Islet of Langerhans (tissue), 1 donor: ENCODE measurements around the gene ATP1B3.
"Not testable (repeated sequence)": the region's sequence is repeated elsewhere in the genome, so short reads cannot be mapped to it uniquely, and the experiment has no call there.

ENCODE experiments used
- FAIRE-seq: peaks from one replicate; lab custom pipeline; 2011; peaks lifted over from hg19 to GRCh38; lab: Jason Lieb, UNC

Gene ATP1B3

GRCh38 chr3:141949399-141949798 is 73.0 kb downstream of the ATP1B3 start:
- FAIRE-seq, result no peak

GRCh38 chr3:141949972-141950371 is 73.5 kb downstream of the ATP1B3 start:
- no peak for FAIRE-seq

GRCh38 chr3:141950572-141951493 is 74.4 kb downstream of the ATP1B3 start:
- FAIRE-seq, result no peak

GRCh38 chr3:141952611-141953010 is 76.2 kb downstream of the ATP1B3 start:
- no peak for FAIRE-seq

GRCh38 chr3:141955175-141955574 is 78.7 kb downstream of the ATP1B3 start:
- no peak for FAIRE-seq

- no peak for FAIRE-seq
These were observed 83.4 kb downstream of the ATP1B3 start for GRCh38 chr3:141959589-141960554.

- FAIRE-seq, result no peak
These were observed 84.3 kb downstream of the ATP1B3 start for GRCh38 chr3:141960731-141961130.

GRCh38 chr3:141963301-141963700 is 86.9 kb downstream of the ATP1B3 start:
- no peak for FAIRE-seq

- FAIRE-seq, result no peak
These were observed 89.0 kb downstream of the ATP1B3 start for GRCh38 chr3:141965471-141965870.

- no peak for FAIRE-seq
These were observed 93.3 kb downstream of the ATP1B3 start for GRCh38 chr3:141969711-141970110.

GRCh38 chr3:141971571-141971970 is 95.1 kb downstream of the ATP1B3 start:
- no peak for FAIRE-seq

GRCh38 chr3:141972399-141972798 is 96.0 kb downstream of the ATP1B3 start:
- FAIRE-seq, result no peak

GRCh38 chr3:141974777-141975176 is 98.3 kb downstream of the ATP1B3 start:
- not testable (repeated sequence) for FAIRE-seq
